ENCODE results near the gene ZFP69B.

- TF ChIP-seq, protein P1, sequence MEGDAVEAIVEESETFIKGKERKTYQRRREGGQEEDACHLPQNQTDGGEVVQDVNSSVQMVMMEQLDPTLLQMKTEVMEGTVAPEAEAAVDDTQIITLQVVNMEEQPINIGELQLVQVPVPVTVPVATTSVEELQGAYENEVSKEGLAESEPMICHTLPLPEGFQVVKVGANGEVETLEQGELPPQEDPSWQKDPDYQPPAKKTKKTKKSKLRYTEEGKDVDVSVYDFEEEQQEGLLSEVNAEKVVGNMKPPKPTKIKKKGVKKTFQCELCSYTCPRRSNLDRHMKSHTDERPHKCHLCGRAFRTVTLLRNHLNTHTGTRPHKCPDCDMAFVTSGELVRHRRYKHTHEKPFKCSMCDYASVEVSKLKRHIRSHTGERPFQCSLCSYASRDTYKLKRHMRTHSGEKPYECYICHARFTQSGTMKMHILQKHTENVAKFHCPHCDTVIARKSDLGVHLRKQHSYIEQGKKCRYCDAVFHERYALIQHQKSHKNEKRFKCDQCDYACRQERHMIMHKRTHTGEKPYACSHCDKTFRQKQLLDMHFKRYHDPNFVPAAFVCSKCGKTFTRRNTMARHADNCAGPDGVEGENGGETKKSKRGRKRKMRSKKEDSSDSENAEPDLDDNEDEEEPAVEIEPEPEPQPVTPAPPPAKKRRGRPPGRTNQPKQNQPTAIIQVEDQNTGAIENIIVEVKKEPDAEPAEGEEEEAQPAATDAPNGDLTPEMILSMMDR (IDR thresholded peaks at IDR 0.05; ENCODE audit: low read depth, low read length, poor library complexity, severe bottlenecking): no peak
- TF ChIP-seq EZH2phosphoT487 (IDR thresholded peaks at IDR 0.05; ENCODE audit: borderline replicate concordance, low read length): no peak
Measured at GRCh38 chr1:40416709-40417108, 33.6 kb upstream of the ZFP69B start.

Measured in DOHH2 (cell line).